ENCODE data around the gene PPP4R4.
A peak's percentile ranks its signal among the peaks of the same experiment; 100 is the strongest.

PPP4R4 gene

GRCh38 chr14:94312481-94313246 lies 138.5 kb downstream of the PPP4R4 start:
- peak; percentile 6 for DNase-seq

DNA sequence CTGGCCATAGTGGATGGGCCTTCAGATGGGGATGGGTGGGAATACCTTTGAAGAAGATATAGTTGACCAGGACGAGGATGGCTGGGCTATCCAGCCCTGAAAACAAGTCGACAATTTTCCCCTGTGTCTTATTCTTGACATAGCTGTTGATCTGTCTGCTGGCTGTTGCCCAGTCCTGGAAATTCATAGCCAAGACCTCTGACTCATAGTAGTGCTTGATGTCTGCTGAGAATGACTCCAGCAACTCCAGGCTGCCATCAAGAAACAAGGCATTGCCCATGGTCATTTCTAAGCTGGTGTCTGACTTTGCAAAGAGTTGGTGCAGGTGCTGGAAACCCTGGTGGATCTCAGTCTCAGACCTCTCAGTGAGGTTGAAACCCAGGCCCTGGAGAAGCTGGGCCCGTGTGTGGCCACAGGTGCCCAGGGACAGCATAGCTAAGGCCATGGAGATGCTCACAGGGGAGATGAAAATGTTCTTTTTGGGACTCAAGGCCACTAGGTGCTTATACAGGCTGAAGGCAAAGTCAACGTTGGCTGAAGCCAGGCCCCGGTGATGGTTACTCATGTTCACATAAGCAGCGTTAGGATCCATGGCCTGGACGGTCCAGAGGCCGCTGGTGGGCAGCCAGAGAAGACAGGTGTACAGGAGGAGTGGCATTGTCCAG lies 140.0 kb downstream of the PPP4R4 start:
- peak; percentile 10 for DNase-seq

- no peak for DNase-seq
Observed at GRCh38 chr14:94314890-94315289, 140.8 kb downstream of the PPP4R4 start.

GRCh38 chr14:94316692-94317091 lies 142.6 kb downstream of the PPP4R4 start:
- no peak for DNase-seq

DNA sequence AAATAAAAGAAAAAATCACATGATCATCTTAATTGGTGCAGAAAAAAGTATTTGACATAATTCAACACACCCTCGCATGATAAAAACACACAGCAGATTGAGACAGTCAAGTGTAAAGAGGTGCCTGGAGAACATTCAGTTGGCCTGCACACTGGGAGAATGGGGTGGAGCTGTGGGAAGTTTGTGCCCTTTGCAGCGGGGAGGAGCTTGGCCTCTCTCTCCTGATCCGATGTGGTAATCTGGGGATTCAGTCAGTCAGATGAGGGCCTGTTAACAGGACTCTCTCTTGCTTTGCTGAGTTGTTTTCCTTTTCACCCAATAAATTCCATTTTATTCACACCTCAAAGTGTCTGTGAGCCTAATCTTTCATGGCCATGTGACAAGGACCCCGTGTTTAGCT lies 143.1 kb downstream of the PPP4R4 start:
- DNase-seq, result no peak

- peak; percentile 10 for DNase-seq
Observed at GRCh38 chr14:94320243-94320642, 146.1 kb downstream of the PPP4R4 start.

GRCh38 chr14:94321421-94322271 lies 147.5 kb downstream of the PPP4R4 start:
- peak; percentile 11 for DNase-seq

- peak; percentile 15 for DNase-seq
Observed at GRCh38 chr14:94322648-94323570, 148.8 kb downstream of the PPP4R4 start, which contains the start of gene SERPINA6. SERPINA6 (minus strand) TSS chr14:94323336; CDS start chr14:94314648, 8,688 bp downstream.

DNA sequence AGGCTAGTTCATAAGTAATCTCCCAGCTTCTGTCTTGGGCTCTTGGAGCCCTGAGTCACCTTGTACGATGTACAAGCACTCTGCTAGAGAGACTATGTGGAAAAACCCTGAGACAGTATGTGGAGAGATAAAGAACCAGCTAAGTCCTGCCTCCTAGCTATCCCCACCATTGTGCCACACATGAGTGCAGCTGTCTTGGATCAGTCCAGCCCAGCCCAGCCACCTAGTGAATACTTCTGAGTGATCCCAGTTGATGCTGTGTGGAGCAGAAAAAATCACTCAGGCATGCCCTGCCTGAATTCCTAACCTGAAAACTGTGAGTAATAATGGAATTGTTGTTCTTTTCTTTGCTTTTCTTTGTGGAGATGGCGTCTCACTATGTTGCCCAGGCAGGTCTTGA lies 154.1 kb downstream of the PPP4R4 start:
- peak; percentile 10 for DNase-seq

Measured in stimulated activated CD8-positive, alpha-beta memory T cell treated with anti-CD3 and anti-CD28 coated beads, Interleukin-4, amount 100 ng/mL, for 48 hours (primary cell).